Measurements from ENCODE around the gene TRIP13. TPM values are rescaled to one million over a fixed set of nuclear protein-coding genes. Genes with fewer than 3 reads are reported as not detected.
A peak's percentile ranks its signal among the peaks of the same experiment; 100 is the strongest.

The TRIP13 gene
- total and polyA plus RNA-seq, 2 of the 13 experiments (the other 11 are each of a cell fraction or from before 2014, with no cell fraction given) = 13.5 to 33.0 TPM

GRCh38 chr5:919356-920000 lies 26.8 kb downstream of the TRIP13 start (continued):
- TF ChIP-seq PRPF4 (IDR thresholded peaks at IDR 0.05; ENCODE audit: low read depth, low read length, poor library complexity, severe bottlenecking) = no peak
- TF ChIP-seq ZNF674 (CRISPR knock-in tag; IDR thresholded peaks at IDR 0.05; ENCODE audit: low read depth) = no peak
- TF ChIP-seq HNF1A (IDR thresholded peaks at IDR 0.05; ENCODE audit: low read depth) = 0 out of 2 replicates have a peak, but pooled peaks have one; percentile 51
- TF ChIP-seq HNF1A (CRISPR knock-in tag; IDR thresholded peaks at IDR 0.05; ENCODE audit: borderline replicate concordance) = peak; percentile 61; the same call in 1 of the 2 replicates
- TF ChIP-seq ARID2 (CRISPR knock-in tag; IDR thresholded peaks at IDR 0.05; ENCODE audit: borderline replicate concordance) = no peak
- TF ChIP-seq ZNF331 (CRISPR knock-in tag; IDR thresholded peaks at IDR 0.05) = peak; percentile 91
- TF ChIP-seq IKZF4 (CRISPR knock-in tag; IDR thresholded peaks at IDR 0.05; ENCODE audit: borderline replicate concordance, low read depth, not compliant biosample characterization) = no peak
- TF ChIP-seq ZNF318 (CRISPR knock-in tag; IDR thresholded peaks at IDR 0.05) = no peak
- no peak for TF ChIP-seq SCMH1 (CRISPR knock-in tag; IDR thresholded peaks at IDR 0.05; ENCODE audit: borderline replicate concordance)
- TF ChIP-seq PHF5A (CRISPR knock-in tag; IDR thresholded peaks at IDR 0.05; ENCODE audit: low read depth, unreplicated experiment) = no peak
- no peak for TF ChIP-seq SP4 (CRISPR knock-in tag; IDR thresholded peaks at IDR 0.05)
- no peak for TF ChIP-seq ZFYVE20 (CRISPR knock-in tag; IDR thresholded peaks at IDR 0.05; ENCODE audit: borderline replicate concordance, low read depth)
- no peak for TF ChIP-seq PAX8 (CRISPR knock-in tag; IDR thresholded peaks at IDR 0.05; ENCODE audit: borderline replicate concordance)
- TF ChIP-seq ZNF432 (CRISPR knock-in tag; IDR thresholded peaks at IDR 0.05; ENCODE audit: borderline replicate concordance) = no peak
- TF ChIP-seq ZNF256 (CRISPR knock-in tag; conservative IDR thresholded peaks at IDR 0.05) = no peak
- no peak for TF ChIP-seq ZBTB42 (CRISPR knock-in tag; IDR thresholded peaks at IDR 0.05)
- no peak for TF ChIP-seq TGIF2 (CRISPR knock-in tag; IDR thresholded peaks at IDR 0.05)
- TF ChIP-seq GPN1 (CRISPR knock-in tag; IDR thresholded peaks at IDR 0.05; ENCODE audit: borderline replicate concordance) = no peak

All from HepG2 (cell line).